Mucosa of descending colon (tissue), 3 donors: ENCODE results near the gene MRPS5. TPM values are rescaled to one million over a fixed set of nuclear protein-coding genes. Genes with fewer than 3 reads are reported as not detected.

ENCODE experiments used
- ATAC-seq: fragments of 200-7000 bp; cut with Tn5 transposase; one replicate; pipeline ENCODE4 v1.9.1; 2020; ENCODE audit warnings: mild to moderate bottlenecking, moderate library complexity
- DNase-seq, 3 donors: peaks; one replicate each; pipeline ENCODE4 v3.0.0-alpha.2; 2020
- H3K36me3 ChIP-seq: fragments of 200-600 bp; one replicate; pipeline ENCODE4 v1.8.0; 2021; ENCODE audit warnings: low read depth, mild to moderate bottlenecking
- H3K4me1 ChIP-seq: fragments of 200-600 bp; one replicate; pipeline ENCODE4 v1.8.0; 2021; ENCODE audit warnings: low read depth, mild to moderate bottlenecking
- H3K4me3 ChIP-seq: fragments of 200-600 bp; one replicate; pipeline ENCODE4 v1.8.0; 2021; ENCODE audit warnings: mild to moderate bottlenecking
- H3K9me3 ChIP-seq: fragments of 200-600 bp; one replicate; pipeline ENCODE4 v1.8.0; 2021; ENCODE audit warnings: mild to moderate bottlenecking
- CTCF ChIP-seq: fragments of 200-600 bp; IDR thresholded peaks from one replicate; pipeline ENCODE4 v1.8.0; 2022; ENCODE audit warnings: antibody characterized with exemption, mild to moderate bottlenecking
- intact Hi-C, 2 donors: fragments of 100-400 bp; cut with DNase I in 1 of 2; cut with micrococcal nuclease in 1 of 2; formaldehyde crosslinking; loops; one replicate each; pipeline versions ENCODE4 v1.11.0 to v1.11.1; 2022; cut with DNase I, micrococcal nuclease
- total RNA-seq, 3 donors: library from RNA; stranded (reverse); fragmentation: NEBNext Ultra II Directional in 2 of 3; extraction: Animal tissue kit (Norgen Biotek cat#: 25700) in 2 of 3; gene quantifications; one replicate each; pipeline versions ENCODE4 v1.2.1 to v1.2.4, GENCODE V29; 2021 to 2023
- donor health status: DM: no; HTN: no; CAD: no; lungs with moderate emphysema.
- donor health status: DM: no; HTN: no; CAD: no.
- donor health status: DM: no; HTN: yes; CAD: no.

MRPS5 gene
- total RNA-seq, 3 donors from 2014 or later, result 65.1 to 69.6 (median 68.6) TPM

GRCh38 chr2:95058989-95059641 lies 62.5 kb downstream of the MRPS5 start:
- DNase-seq (no peak), ATAC-seq (no peak)
- TF ChIP-seq CTCF, result no peak
- H3K4me1 ChIP-seq, result no peaks in the 10 kb centered on the region
- no peaks in the 10 kb centered on the region for H3K9me3 ChIP-seq
- H3K4me3 ChIP-seq, result no peak overlapping the region
- intact Hi-C loops, result no loop called here
- H3K36me3 ChIP-seq, result no peaks in the 10 kb centered on the region

- Histone ChIP-seq H3K9me3 (no peaks in the 10 kb centered on the region), H3K4me1 (no peaks in the 10 kb centered on the region), H3K4me3 (no peak overlapping the region), H3K36me3 (no peaks in the 10 kb centered on the region)
- intact Hi-C loops, result no loop called here
- ATAC-seq, result no peak
- DNase-seq, result no peak
- TF ChIP-seq CTCF, result no peak
These were observed 63.1 kb downstream of the MRPS5 start for GRCh38 chr2:95058466-95058988.

- H3K36me3 ChIP-seq, result no peaks in the 10 kb centered on the region
- TF ChIP-seq CTCF, result no peak
- ATAC-seq, result no peak
- H3K4me3 ChIP-seq, result no peak overlapping the region
- intact Hi-C loops, result no loop called here
- no peaks in the 10 kb centered on the region for H3K4me1 ChIP-seq
- DNase-seq, result no peak
- no peaks in the 10 kb centered on the region for H3K9me3 ChIP-seq
These were observed 63.9 kb downstream of the MRPS5 start for GRCh38 chr2:95057535-95058370.

GRCh38 chr2:95056461-95057459 lies 64.8 kb downstream of the MRPS5 start:
- TF ChIP-seq CTCF, result no peak
- no peaks in the 10 kb centered on the region for H3K4me1 ChIP-seq
- intact Hi-C loops, result no loop called here
- H3K36me3 ChIP-seq, result no peaks in the 10 kb centered on the region
- H3K9me3 ChIP-seq, result no peaks in the 10 kb centered on the region
- no peak overlapping the region for H3K4me3 ChIP-seq
- ATAC-seq (no peak), DNase-seq (peak in 1 of 3 donors; percentile 41)

GRCh38 chr2:95056044-95056443 lies 65.6 kb downstream of the MRPS5 start:
- intact Hi-C loops, result no loop called here
- no peaks in the 10 kb centered on the region for H3K4me1 ChIP-seq
- no peak for DNase-seq
- TF ChIP-seq CTCF, result no peak
- no peaks in the 10 kb centered on the region for H3K36me3 ChIP-seq
- H3K9me3 ChIP-seq, result no peaks in the 10 kb centered on the region
- no peak overlapping the region for H3K4me3 ChIP-seq
- no peak for ATAC-seq
